GM12892 (cell line): ENCODE measurements around the gene UNKL.

Experiments used
- POLR2A ChIP-seq: IDR thresholded peaks from 2 replicates; pipeline ENCODE4 v1.6.1; 2011; ENCODE audit warnings: low read depth, low read length, control low read depth
- POLR2AphosphoS5 ChIP-seq: IDR thresholded peaks from 2 replicates; pipeline ENCODE4 v1.6.1; 2011; ENCODE audit warnings: low read depth, low read length, control low read depth

- TF ChIP-seq POLR2A (no peak), POLR2AphosphoS5 (no peak)
These were observed 65.6 kb downstream of the UNKL start for GRCh38 chr16:1348926-1349325.
